Measurements from ENCODE around the gene CHRNB4. TPM values are rescaled to one million over a fixed set of nuclear protein-coding genes. Genes with fewer than 3 reads are reported as not detected.
A peak's percentile ranks its signal among the peaks of the same experiment; 100 is the strongest.

Gene CHRNB4
- total RNA-seq, 1 donor from 2014 or later = 3.9 TPM

GRCh38 chr15:78629031-78629715 lies 11.8 kb downstream of the CHRNB4 start:
- no peaks in the 10 kb centered on the region for H3K4me1 Mint-ChIP-seq
- H3K4me3 Mint-ChIP-seq = no peak overlapping the region
- peaks cover 6% of the 10 kb centered on the region for H3K9me3 Mint-ChIP-seq
- no peak for DNase-seq (ENCODE audit: low read depth, low spot score)
- H3K27ac Mint-ChIP-seq (ENCODE audit: unreplicated experiment) = peak overlapping the region; percentile 7
- TF ChIP-seq, protein P1, sequence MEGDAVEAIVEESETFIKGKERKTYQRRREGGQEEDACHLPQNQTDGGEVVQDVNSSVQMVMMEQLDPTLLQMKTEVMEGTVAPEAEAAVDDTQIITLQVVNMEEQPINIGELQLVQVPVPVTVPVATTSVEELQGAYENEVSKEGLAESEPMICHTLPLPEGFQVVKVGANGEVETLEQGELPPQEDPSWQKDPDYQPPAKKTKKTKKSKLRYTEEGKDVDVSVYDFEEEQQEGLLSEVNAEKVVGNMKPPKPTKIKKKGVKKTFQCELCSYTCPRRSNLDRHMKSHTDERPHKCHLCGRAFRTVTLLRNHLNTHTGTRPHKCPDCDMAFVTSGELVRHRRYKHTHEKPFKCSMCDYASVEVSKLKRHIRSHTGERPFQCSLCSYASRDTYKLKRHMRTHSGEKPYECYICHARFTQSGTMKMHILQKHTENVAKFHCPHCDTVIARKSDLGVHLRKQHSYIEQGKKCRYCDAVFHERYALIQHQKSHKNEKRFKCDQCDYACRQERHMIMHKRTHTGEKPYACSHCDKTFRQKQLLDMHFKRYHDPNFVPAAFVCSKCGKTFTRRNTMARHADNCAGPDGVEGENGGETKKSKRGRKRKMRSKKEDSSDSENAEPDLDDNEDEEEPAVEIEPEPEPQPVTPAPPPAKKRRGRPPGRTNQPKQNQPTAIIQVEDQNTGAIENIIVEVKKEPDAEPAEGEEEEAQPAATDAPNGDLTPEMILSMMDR (conservative IDR thresholded peaks at IDR 0.05) = no peak
- H3K27me3 Mint-ChIP-seq (ENCODE audit: low read depth) = peaks cover 52% of the 10 kb centered on the region
- no peaks in the 10 kb centered on the region for H3K36me3 Mint-ChIP-seq (ENCODE audit: low read depth)

- H3K4me1 Mint-ChIP-seq = no peaks in the 10 kb centered on the region
- DNase-seq (ENCODE audit: low read depth, low spot score) = no peak
- TF ChIP-seq, protein P1 (conservative IDR thresholded peaks at IDR 0.05) = no peak
- no peaks in the 10 kb centered on the region for H3K36me3 Mint-ChIP-seq (ENCODE audit: low read depth)
- H3K27ac Mint-ChIP-seq (ENCODE audit: unreplicated experiment) = no peak overlapping the region
- no peak overlapping the region for H3K4me3 Mint-ChIP-seq
- H3K27me3 Mint-ChIP-seq (ENCODE audit: low read depth) = peaks cover 56% of the 10 kb centered on the region
- H3K9me3 Mint-ChIP-seq = peaks cover 6% of the 10 kb centered on the region
Measured at GRCh38 chr15:78628227-78628626, 12.8 kb downstream of the CHRNB4 start.

- H3K9me3 Mint-ChIP-seq = no peaks in the 10 kb centered on the region
- DNase-seq (ENCODE audit: low read depth, low spot score) = no peak
- no peaks in the 10 kb centered on the region for H3K36me3 Mint-ChIP-seq (ENCODE audit: low read depth)
- H3K27me3 Mint-ChIP-seq (ENCODE audit: low read depth) = peaks cover 58% of the 10 kb centered on the region
- TF ChIP-seq, protein P1 (conservative IDR thresholded peaks at IDR 0.05) = no peak
- no peaks in the 10 kb centered on the region for H3K4me1 Mint-ChIP-seq
- H3K4me3 Mint-ChIP-seq = no peak overlapping the region
- no peak overlapping the region for H3K27ac Mint-ChIP-seq (ENCODE audit: unreplicated experiment)
Measured at GRCh38 chr15:78627348-78627747, 13.7 kb downstream of the CHRNB4 start.

- TF ChIP-seq, protein P1 (conservative IDR thresholded peaks at IDR 0.05) = no peak
- Mint-ChIP-seq H3K36me3 (ENCODE audit: low read depth) (peaks cover 2% of the 10 kb centered on the region), H3K4me3 (no peak overlapping the region), H3K9me3 (no peaks in the 10 kb centered on the region), H3K27ac (ENCODE audit: unreplicated experiment) (no peak overlapping the region), H3K27me3 (ENCODE audit: low read depth) (peaks cover 63% of the 10 kb centered on the region), H3K4me1 (no peaks in the 10 kb centered on the region)
- no peak for DNase-seq (ENCODE audit: low read depth, low spot score)
Measured at GRCh38 chr15:78626381-78626995, 14.5 kb downstream of the CHRNB4 start.

- TF ChIP-seq, protein P1 (conservative IDR thresholded peaks at IDR 0.05) = no peak
- H3K36me3 Mint-ChIP-seq (ENCODE audit: low read depth) = peaks cover 2% of the 10 kb centered on the region
- H3K9me3 Mint-ChIP-seq = no peaks in the 10 kb centered on the region
- H3K27ac Mint-ChIP-seq (ENCODE audit: unreplicated experiment) = no peak overlapping the region
- no peak overlapping the region for H3K4me3 Mint-ChIP-seq
- no peaks in the 10 kb centered on the region for H3K4me1 Mint-ChIP-seq
- DNase-seq (ENCODE audit: low read depth, low spot score) = no peak
- H3K27me3 Mint-ChIP-seq (ENCODE audit: low read depth) = peaks cover 68% of the 10 kb centered on the region
Measured at GRCh38 chr15:78625606-78626280, 15.3 kb downstream of the CHRNB4 start.

Measured in neural crest cell (in vitro differentiated cells).